ENCODE results near the gene ERAS.
"Not testable (repeated sequence)": the region's sequence is repeated elsewhere in the genome, so short reads cannot be mapped to it uniquely, and the experiment has no call there.

ERAS gene

GRCh38 chrX:48835524-48836329 lies 9.4 kb downstream of the ERAS start, which contains the start of gene PCSK1N:
Gene PCSK1N, minus strand, starts transcription at chrX:48835610. Its CDS starts 78 bp downstream, at chrX:48835532.
- Histone ChIP-seq H3K27ac (ENCODE audit: low read depth, low read length) (no peak within 1 kb of the TSS), H3K9ac (ENCODE audit: low read length) (no peak within 1 kb of the TSS), H3K27me3 (ENCODE audit: control insufficient read depth in 1 of 2, insufficient read depth in 2 of 2, low read length in 2 of 2) (peaks cover 28 to 36% of the 10 kb centered on the region in 2 donors), H3K36me3 (ENCODE audit: insufficient read depth, low read length) (no peaks in the 10 kb centered on the region), H3K4me1 (ENCODE audit: insufficient read depth, low read length) (no peaks in the 10 kb centered on the region), H3K4me3 (ENCODE audit: low read depth in 1 of 2, low read length in 2 of 2) (no peak within 1 kb of the TSS), H3K9me3 (ENCODE audit: low read length) (no peaks in the 10 kb centered on the region)

- H3K27ac ChIP-seq (ENCODE audit: low read depth, low read length), result no peak overlapping the region
- no peaks in the 10 kb centered on the region for H3K4me1 ChIP-seq (ENCODE audit: insufficient read depth, low read length)
- no peaks in the 10 kb centered on the region for H3K9me3 ChIP-seq (ENCODE audit: low read length)
- H3K27me3 ChIP-seq (ENCODE audit: control insufficient read depth in 1 of 2, insufficient read depth in 2 of 2, low read length in 2 of 2), result peaks cover 3 to 6% of the 10 kb centered on the region in 2 donors
- no peak overlapping the region for H3K9ac ChIP-seq (ENCODE audit: low read length)
- no peak overlapping the region for H3K4me3 ChIP-seq (ENCODE audit: low read depth in 1 of 2, low read length in 2 of 2)
- H3K36me3 ChIP-seq (ENCODE audit: insufficient read depth, low read length), result no peaks in the 10 kb centered on the region
These were observed 13.4 kb downstream of the ERAS start for GRCh38 chrX:48839686-48840085.

- H3K9ac ChIP-seq (ENCODE audit: low read length), result no peak overlapping the region
- H3K27ac ChIP-seq (ENCODE audit: low read depth, low read length), result no peak overlapping the region
- H3K4me3 ChIP-seq (ENCODE audit: low read depth in 1 of 2, low read length in 2 of 2), result no peak overlapping the region
- no peaks in the 10 kb centered on the region for H3K27me3 ChIP-seq (ENCODE audit: control insufficient read depth in 1 of 2, insufficient read depth in 2 of 2, low read length in 2 of 2)
- no peaks in the 10 kb centered on the region for H3K9me3 ChIP-seq (ENCODE audit: low read length)
- no peaks in the 10 kb centered on the region for H3K4me1 ChIP-seq (ENCODE audit: insufficient read depth, low read length)
- H3K36me3 ChIP-seq (ENCODE audit: insufficient read depth, low read length), result no peaks in the 10 kb centered on the region
These were observed 22.5 kb downstream of the ERAS start for GRCh38 chrX:48848847-48849246.

GRCh38 chrX:48852857-48853256 lies 26.5 kb downstream of the ERAS start:
- H3K4me1 ChIP-seq (ENCODE audit: insufficient read depth, low read length), result no peaks in the 10 kb centered on the region
- no peak overlapping the region for H3K27ac ChIP-seq (ENCODE audit: low read depth, low read length)
- no peak overlapping the region for H3K4me3 ChIP-seq (ENCODE audit: low read depth in 1 of 2, low read length in 2 of 2)
- H3K36me3 ChIP-seq (ENCODE audit: insufficient read depth, low read length), result no peaks in the 10 kb centered on the region
- no peaks in the 10 kb centered on the region for H3K27me3 ChIP-seq (ENCODE audit: control insufficient read depth in 1 of 2, insufficient read depth in 2 of 2, low read length in 2 of 2)
- no peaks in the 10 kb centered on the region for H3K9me3 ChIP-seq (ENCODE audit: low read length)
- no peak overlapping the region for H3K9ac ChIP-seq (ENCODE audit: low read length)

GRCh38 chrX:48853494-48853893 lies 27.2 kb downstream of the ERAS start:
- H3K36me3 ChIP-seq (ENCODE audit: insufficient read depth, low read length); H3K4me1 ChIP-seq (ENCODE audit: insufficient read depth, low read length); H3K4me3 ChIP-seq (ENCODE audit: low read depth in 1 of 2, low read length in 2 of 2); H3K27me3 ChIP-seq (ENCODE audit: control insufficient read depth in 1 of 2, insufficient read depth in 2 of 2, low read length in 2 of 2); H3K9me3 ChIP-seq (ENCODE audit: low read length); H3K27ac ChIP-seq (ENCODE audit: low read depth, low read length); H3K9ac ChIP-seq (ENCODE audit: low read length): not testable (repeated sequence)

- H3K27me3 ChIP-seq (ENCODE audit: control insufficient read depth in 1 of 2, insufficient read depth in 2 of 2, low read length in 2 of 2); H3K9ac ChIP-seq (ENCODE audit: low read length); H3K27ac ChIP-seq (ENCODE audit: low read depth, low read length); H3K36me3 ChIP-seq (ENCODE audit: insufficient read depth, low read length); H3K9me3 ChIP-seq (ENCODE audit: low read length); H3K4me3 ChIP-seq (ENCODE audit: low read depth in 1 of 2, low read length in 2 of 2); H3K4me1 ChIP-seq (ENCODE audit: insufficient read depth, low read length): not testable (repeated sequence)
These were observed 27.9 kb downstream of the ERAS start for GRCh38 chrX:48854121-48854804.

GRCh38 chrX:48854898-48855297 lies 28.6 kb downstream of the ERAS start:
- Histone ChIP-seq H3K27ac (ENCODE audit: low read depth, low read length) (no peak overlapping the region), H3K9me3 (ENCODE audit: low read length) (no peaks in the 10 kb centered on the region), H3K36me3 (ENCODE audit: insufficient read depth, low read length) (no peaks in the 10 kb centered on the region)

GRCh38 chrX:48864210-48864609 lies 37.9 kb downstream of the ERAS start:
- Histone ChIP-seq H3K36me3 (ENCODE audit: insufficient read depth, low read length) (no peaks in the 10 kb centered on the region), H3K27me3 (ENCODE audit: control insufficient read depth in 1 of 2, insufficient read depth in 2 of 2, low read length in 2 of 2) (no peaks in the 10 kb centered on the region), H3K27ac (ENCODE audit: low read depth, low read length) (no peak overlapping the region), H3K9ac (ENCODE audit: low read length) (no peak overlapping the region), H3K4me3 (ENCODE audit: low read depth in 1 of 2, low read length in 2 of 2) (no peak overlapping the region), H3K4me1 (ENCODE audit: insufficient read depth, low read length) (no peaks in the 10 kb centered on the region), H3K9me3 (ENCODE audit: low read length) (no peaks in the 10 kb centered on the region)

More at GRCh38 chrX:48854898-48855297, 28.6 kb downstream of the ERAS start:
- H3K27me3 ChIP-seq (ENCODE audit: control insufficient read depth in 1 of 2, insufficient read depth in 2 of 2, low read length in 2 of 2), result no peaks in the 10 kb centered on the region
- H3K4me1 ChIP-seq (ENCODE audit: insufficient read depth, low read length), result no peaks in the 10 kb centered on the region
- H3K9ac ChIP-seq (ENCODE audit: low read length), result no peak overlapping the region
- no peak overlapping the region for H3K4me3 ChIP-seq (ENCODE audit: low read depth in 1 of 2, low read length in 2 of 2)

GRCh38 chrX:48872017-48872416 lies 45.7 kb downstream of the ERAS start:
- H3K27me3 ChIP-seq (ENCODE audit: control insufficient read depth in 1 of 2, insufficient read depth in 2 of 2, low read length in 2 of 2); H3K4me3 ChIP-seq (ENCODE audit: low read depth in 1 of 2, low read length in 2 of 2); H3K9me3 ChIP-seq (ENCODE audit: low read length); H3K4me1 ChIP-seq (ENCODE audit: insufficient read depth, low read length); H3K27ac ChIP-seq (ENCODE audit: low read depth, low read length); H3K36me3 ChIP-seq (ENCODE audit: insufficient read depth, low read length); H3K9ac ChIP-seq (ENCODE audit: low read length): not testable (repeated sequence)

GRCh38 chrX:48876944-48877343 lies 50.6 kb downstream of the ERAS start:
- H3K9me3 ChIP-seq (ENCODE audit: low read length); H3K27me3 ChIP-seq (ENCODE audit: control insufficient read depth in 1 of 2, insufficient read depth in 2 of 2, low read length in 2 of 2); H3K4me3 ChIP-seq (ENCODE audit: low read depth in 1 of 2, low read length in 2 of 2); H3K9ac ChIP-seq (ENCODE audit: low read length); H3K36me3 ChIP-seq (ENCODE audit: insufficient read depth, low read length); H3K4me1 ChIP-seq (ENCODE audit: insufficient read depth, low read length); H3K27ac ChIP-seq (ENCODE audit: low read depth, low read length): not testable (repeated sequence)

All from muscle layer of colon (tissue), 2 donors.